Measurements from ENCODE around the gene KLHL14.

KLHL14 gene

GRCh38 chr18:32769586-32770053, 3.2 kb downstream of the KLHL14 start:
- peaks cover 17% of the 10 kb centered on the region for H3K4me1 ChIP-seq (ENCODE audit: control insufficient read depth, insufficient read depth, low read length)
- no peaks in the 10 kb centered on the region for H3K36me3 ChIP-seq (ENCODE audit: control insufficient read depth, insufficient read depth, low read length)
- H3K4me3 ChIP-seq (ENCODE audit: low read depth, low read length), result peak overlapping the region; percentile 95
- no peaks in the 10 kb centered on the region for H3K9me3 ChIP-seq (ENCODE audit: control insufficient read depth, insufficient read depth, low read length)
- peaks cover 57% of the 10 kb centered on the region for H3K27me3 ChIP-seq (ENCODE audit: control insufficient read depth, insufficient read depth, low read length)
- H3K9ac ChIP-seq (ENCODE audit: low read depth, low read length), result peak overlapping the region; percentile 37

GRCh38 chr18:32769071-32769585, 3.7 kb downstream of the KLHL14 start:
- Histone ChIP-seq H3K27me3 (ENCODE audit: control insufficient read depth, insufficient read depth, low read length) (peaks cover 53% of the 10 kb centered on the region), H3K4me3 (ENCODE audit: low read depth, low read length) (peak overlapping the region; percentile 95), H3K9ac (ENCODE audit: low read depth, low read length) (no peak overlapping the region)

GRCh38 chr18:32767400-32767799, 5.4 kb downstream of the KLHL14 start:
- H3K4me3 ChIP-seq (ENCODE audit: low read depth, low read length), result no peak overlapping the region
- H3K9me3 ChIP-seq (ENCODE audit: control insufficient read depth, insufficient read depth, low read length), result no peaks in the 10 kb centered on the region
- H3K9ac ChIP-seq (ENCODE audit: low read depth, low read length), result no peak overlapping the region
- H3K4me1 ChIP-seq (ENCODE audit: control insufficient read depth, insufficient read depth, low read length), result peaks cover 6% of the 10 kb centered on the region
- no peaks in the 10 kb centered on the region for H3K36me3 ChIP-seq (ENCODE audit: control insufficient read depth, insufficient read depth, low read length)
- peaks cover 35% of the 10 kb centered on the region for H3K27me3 ChIP-seq (ENCODE audit: control insufficient read depth, insufficient read depth, low read length)

More at GRCh38 chr18:32769071-32769585, 3.7 kb downstream of the KLHL14 start:
- H3K9me3 ChIP-seq (ENCODE audit: control insufficient read depth, insufficient read depth, low read length), result no peaks in the 10 kb centered on the region
- peaks cover 16% of the 10 kb centered on the region for H3K4me1 ChIP-seq (ENCODE audit: control insufficient read depth, insufficient read depth, low read length)
- H3K36me3 ChIP-seq (ENCODE audit: control insufficient read depth, insufficient read depth, low read length), result no peaks in the 10 kb centered on the region

- Histone ChIP-seq H3K9ac (ENCODE audit: low read depth, low read length) (no peak overlapping the region), H3K36me3 (ENCODE audit: control insufficient read depth, insufficient read depth, low read length) (no peaks in the 10 kb centered on the region), H3K9me3 (ENCODE audit: control insufficient read depth, insufficient read depth, low read length) (no peaks in the 10 kb centered on the region), H3K4me3 (ENCODE audit: low read depth, low read length) (no peak overlapping the region), H3K4me1 (ENCODE audit: control insufficient read depth, insufficient read depth, low read length) (peaks cover 20% of the 10 kb centered on the region), H3K27me3 (ENCODE audit: control insufficient read depth, insufficient read depth, low read length) (peaks cover 21% of the 10 kb centered on the region)
Measured at GRCh38 chr18:32764611-32765244, 8.1 kb downstream of the KLHL14 start.

GRCh38 chr18:32763293-32763692, 9.5 kb downstream of the KLHL14 start:
- no peaks in the 10 kb centered on the region for H3K9me3 ChIP-seq (ENCODE audit: control insufficient read depth, insufficient read depth, low read length)
- H3K9ac ChIP-seq (ENCODE audit: low read depth, low read length), result no peak overlapping the region
- H3K4me1 ChIP-seq (ENCODE audit: control insufficient read depth, insufficient read depth, low read length), result peaks cover 15% of the 10 kb centered on the region
- peaks cover 10% of the 10 kb centered on the region for H3K27me3 ChIP-seq (ENCODE audit: control insufficient read depth, insufficient read depth, low read length)
- no peaks in the 10 kb centered on the region for H3K36me3 ChIP-seq (ENCODE audit: control insufficient read depth, insufficient read depth, low read length)
- H3K4me3 ChIP-seq (ENCODE audit: low read depth, low read length), result no peak overlapping the region

- H3K9ac ChIP-seq (ENCODE audit: low read depth, low read length), result no peak overlapping the region
- no peak overlapping the region for H3K4me3 ChIP-seq (ENCODE audit: low read depth, low read length)
- H3K36me3 ChIP-seq (ENCODE audit: control insufficient read depth, insufficient read depth, low read length), result no peaks in the 10 kb centered on the region
- H3K27me3 ChIP-seq (ENCODE audit: control insufficient read depth, insufficient read depth, low read length), result no peaks in the 10 kb centered on the region
- no peaks in the 10 kb centered on the region for H3K9me3 ChIP-seq (ENCODE audit: control insufficient read depth, insufficient read depth, low read length)
- H3K4me1 ChIP-seq (ENCODE audit: control insufficient read depth, insufficient read depth, low read length), result peaks cover 15% of the 10 kb centered on the region
Measured at GRCh38 chr18:32761231-32761630, 11.6 kb downstream of the KLHL14 start.

- H3K27me3 ChIP-seq (ENCODE audit: control insufficient read depth, insufficient read depth, low read length), result no peaks in the 10 kb centered on the region
- no peaks in the 10 kb centered on the region for H3K9me3 ChIP-seq (ENCODE audit: control insufficient read depth, insufficient read depth, low read length)
- H3K4me3 ChIP-seq (ENCODE audit: low read depth, low read length), result no peak overlapping the region
- H3K36me3 ChIP-seq (ENCODE audit: control insufficient read depth, insufficient read depth, low read length), result no peaks in the 10 kb centered on the region
- H3K9ac ChIP-seq (ENCODE audit: low read depth, low read length), result no peak overlapping the region
- H3K4me1 ChIP-seq (ENCODE audit: control insufficient read depth, insufficient read depth, low read length), result peaks cover 15% of the 10 kb centered on the region
Measured at GRCh38 chr18:32760391-32760790, 12.4 kb downstream of the KLHL14 start.

- Histone ChIP-seq H3K4me1 (ENCODE audit: control insufficient read depth, insufficient read depth, low read length) (peaks cover 19% of the 10 kb centered on the region), H3K36me3 (ENCODE audit: control insufficient read depth, insufficient read depth, low read length) (no peaks in the 10 kb centered on the region), H3K27me3 (ENCODE audit: control insufficient read depth, insufficient read depth, low read length) (no peaks in the 10 kb centered on the region), H3K9ac (ENCODE audit: low read depth, low read length) (no peak overlapping the region), H3K9me3 (ENCODE audit: control insufficient read depth, insufficient read depth, low read length) (no peaks in the 10 kb centered on the region), H3K4me3 (ENCODE audit: low read depth, low read length) (no peak overlapping the region)
Measured at GRCh38 chr18:32759611-32760167, 13.1 kb downstream of the KLHL14 start.

- Histone ChIP-seq H3K9me3 (ENCODE audit: control insufficient read depth, insufficient read depth, low read length) (no peaks in the 10 kb centered on the region), H3K4me1 (ENCODE audit: control insufficient read depth, insufficient read depth, low read length) (peaks cover 7% of the 10 kb centered on the region), H3K4me3 (ENCODE audit: low read depth, low read length) (no peak overlapping the region), H3K36me3 (ENCODE audit: control insufficient read depth, insufficient read depth, low read length) (no peaks in the 10 kb centered on the region), H3K9ac (ENCODE audit: low read depth, low read length) (no peak overlapping the region), H3K27me3 (ENCODE audit: control insufficient read depth, insufficient read depth, low read length) (no peaks in the 10 kb centered on the region)
Measured at GRCh38 chr18:32754508-32755263, 18.1 kb downstream of the KLHL14 start.

GRCh38 chr18:32753656-32754260, 19.1 kb downstream of the KLHL14 start:
- H3K4me3 ChIP-seq (ENCODE audit: low read depth, low read length), result no peak overlapping the region
- no peaks in the 10 kb centered on the region for H3K27me3 ChIP-seq (ENCODE audit: control insufficient read depth, insufficient read depth, low read length)
- no peaks in the 10 kb centered on the region for H3K9me3 ChIP-seq (ENCODE audit: control insufficient read depth, insufficient read depth, low read length)
- H3K36me3 ChIP-seq (ENCODE audit: control insufficient read depth, insufficient read depth, low read length), result no peaks in the 10 kb centered on the region
- no peak overlapping the region for H3K9ac ChIP-seq (ENCODE audit: low read depth, low read length)
- H3K4me1 ChIP-seq (ENCODE audit: control insufficient read depth, insufficient read depth, low read length), result peaks cover 6% of the 10 kb centered on the region

- Histone ChIP-seq H3K9me3 (ENCODE audit: control insufficient read depth, insufficient read depth, low read length) (no peaks in the 10 kb centered on the region), H3K4me1 (ENCODE audit: control insufficient read depth, insufficient read depth, low read length) (peaks cover 6% of the 10 kb centered on the region), H3K9ac (ENCODE audit: low read depth, low read length) (no peak overlapping the region), H3K4me3 (ENCODE audit: low read depth, low read length) (no peak overlapping the region), H3K27me3 (ENCODE audit: control insufficient read depth, insufficient read depth, low read length) (no peaks in the 10 kb centered on the region), H3K36me3 (ENCODE audit: control insufficient read depth, insufficient read depth, low read length) (no peaks in the 10 kb centered on the region)
Measured at GRCh38 chr18:32750328-32750727, 22.5 kb downstream of the KLHL14 start.
